HG03571 (cell line): ENCODE measurements around the gene NFASC.

Source experiments
- ATAC-seq: cut with Tn5 transposase; IDR thresholded peaks from one replicate; pipeline ENCODE4 v1.9.1; 2021; ENCODE audit not compliant: unreplicated experiment

Gene NFASC

DNA sequence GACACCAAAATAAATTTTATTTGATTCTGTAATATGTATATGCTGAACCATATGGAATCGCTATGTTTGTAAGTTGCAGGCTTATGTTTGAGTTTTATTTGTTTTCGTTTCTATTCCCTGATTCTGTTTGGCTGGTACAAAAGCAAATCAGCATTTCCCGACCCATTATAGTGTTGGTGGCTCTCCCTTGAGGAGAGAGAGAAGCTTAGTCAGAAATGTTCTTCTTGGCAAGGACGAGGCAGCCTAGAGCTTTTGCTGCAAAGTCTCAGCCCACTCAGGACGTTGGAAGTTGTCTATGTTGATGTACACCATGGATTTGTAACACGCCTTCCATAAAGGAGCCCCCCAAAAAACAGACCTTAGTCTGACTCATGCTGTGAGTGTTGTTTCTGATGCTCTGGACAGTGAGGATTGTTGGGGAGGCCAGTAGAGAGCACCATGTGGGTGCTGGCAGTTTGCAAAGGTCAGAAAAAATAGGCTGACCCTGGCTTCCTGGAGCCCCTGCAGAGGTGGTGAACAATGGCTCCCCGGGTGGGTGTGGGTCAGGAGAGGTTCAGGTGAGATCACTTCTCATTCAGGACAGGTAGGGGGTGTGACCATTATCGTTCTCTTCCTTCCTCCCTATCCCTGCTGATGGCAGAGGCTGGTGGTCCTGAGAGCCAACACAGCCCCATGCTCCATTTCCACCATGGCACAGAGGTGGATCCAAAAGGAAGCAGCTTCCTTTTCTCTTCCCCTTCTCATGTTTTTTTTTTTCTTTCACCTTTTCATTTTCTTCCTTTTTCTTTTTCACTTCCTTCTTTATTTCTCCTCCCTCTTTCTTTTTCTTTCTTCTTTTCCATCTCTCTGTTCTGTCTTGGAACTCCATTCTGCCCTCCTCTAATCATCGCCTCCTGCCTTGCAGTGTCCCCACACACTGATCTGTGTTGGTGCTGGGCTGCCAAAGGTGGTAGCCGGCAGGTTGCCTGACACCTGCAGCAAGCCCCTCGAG, 88.0 kb downstream of the NFASC start:
- ATAC-seq, result no peak

DNA sequence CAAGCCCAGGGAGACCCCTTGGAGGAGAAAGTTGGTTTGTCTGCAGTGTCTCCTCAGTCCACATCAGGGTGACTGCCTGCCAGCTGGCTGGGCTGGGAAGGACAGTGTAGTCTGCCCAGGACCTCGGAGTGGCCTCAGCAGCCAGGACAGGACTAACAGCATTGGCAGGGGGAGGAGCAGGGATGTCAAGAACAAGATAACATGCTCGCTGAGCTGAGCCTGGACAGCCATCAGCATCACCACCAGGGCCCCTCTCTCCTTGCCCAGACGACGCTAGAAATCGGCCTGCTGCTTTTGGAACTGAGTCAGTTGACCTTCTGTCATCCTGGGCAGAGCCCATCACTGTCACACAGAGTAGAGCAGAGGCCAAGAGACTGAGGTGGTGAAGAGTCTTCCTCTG, 88.7 kb downstream of the NFASC start:
- ATAC-seq, result no peak

DNA sequence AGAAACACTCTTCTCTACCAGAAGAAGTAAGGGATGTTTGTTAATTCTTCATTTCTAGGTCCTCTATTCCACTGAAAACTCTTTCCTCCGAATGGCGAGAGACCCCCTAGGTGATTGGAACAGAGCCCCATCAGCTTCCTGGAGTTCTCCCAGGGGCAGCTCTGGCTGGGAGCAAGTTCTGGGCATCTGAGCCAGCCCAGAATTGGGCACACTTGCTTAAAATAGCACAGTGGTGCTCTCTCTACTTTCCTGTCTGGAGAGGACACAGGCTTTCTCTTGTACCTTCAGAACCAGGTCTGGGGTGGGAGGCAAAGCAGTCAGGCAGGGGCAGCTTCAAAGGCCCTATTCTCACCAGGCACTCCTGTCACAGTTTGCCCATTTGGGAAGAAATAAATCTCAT, 89.2 kb downstream of the NFASC start:
- ATAC-seq, result no peak

DNA sequence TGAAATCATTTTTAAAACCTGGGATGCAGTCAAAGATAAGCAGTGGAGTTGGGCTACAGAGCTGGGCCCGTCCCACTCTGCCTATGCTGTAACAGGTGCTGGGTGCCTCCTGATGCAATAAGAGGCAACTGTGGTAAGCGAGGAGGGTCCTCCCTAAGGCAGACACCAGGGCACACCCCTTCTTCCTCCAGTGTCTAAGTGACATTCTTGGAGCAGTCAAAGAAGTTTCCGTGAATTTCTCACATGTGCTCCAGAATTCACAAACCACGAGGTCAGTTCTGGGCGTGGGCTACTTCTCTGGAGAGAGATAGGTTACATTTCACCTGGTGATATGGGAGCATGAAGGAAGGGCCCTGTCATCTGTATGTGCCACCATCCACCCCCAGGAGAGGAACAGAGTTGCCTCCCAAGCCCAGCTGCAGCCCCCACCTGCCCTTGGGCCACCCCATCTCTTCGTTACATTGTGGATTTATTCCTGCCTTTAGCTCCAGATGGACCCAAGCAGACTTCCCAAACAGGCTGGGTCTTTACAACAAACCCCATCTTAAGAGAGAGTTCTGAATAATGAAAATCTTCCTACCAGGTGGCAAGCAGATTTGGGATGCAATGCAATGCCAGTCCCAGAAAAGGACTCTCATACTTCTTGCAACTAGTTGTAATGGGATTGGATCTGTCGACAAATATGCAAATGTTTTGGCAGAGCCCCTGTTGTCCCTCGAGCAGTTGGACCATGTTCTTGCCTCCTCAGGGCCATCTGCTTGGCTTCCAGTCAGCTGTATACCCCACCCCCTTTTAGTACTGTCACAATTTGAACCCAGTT, 89.9 kb downstream of the NFASC start:
- ATAC-seq, result no peak

DNA sequence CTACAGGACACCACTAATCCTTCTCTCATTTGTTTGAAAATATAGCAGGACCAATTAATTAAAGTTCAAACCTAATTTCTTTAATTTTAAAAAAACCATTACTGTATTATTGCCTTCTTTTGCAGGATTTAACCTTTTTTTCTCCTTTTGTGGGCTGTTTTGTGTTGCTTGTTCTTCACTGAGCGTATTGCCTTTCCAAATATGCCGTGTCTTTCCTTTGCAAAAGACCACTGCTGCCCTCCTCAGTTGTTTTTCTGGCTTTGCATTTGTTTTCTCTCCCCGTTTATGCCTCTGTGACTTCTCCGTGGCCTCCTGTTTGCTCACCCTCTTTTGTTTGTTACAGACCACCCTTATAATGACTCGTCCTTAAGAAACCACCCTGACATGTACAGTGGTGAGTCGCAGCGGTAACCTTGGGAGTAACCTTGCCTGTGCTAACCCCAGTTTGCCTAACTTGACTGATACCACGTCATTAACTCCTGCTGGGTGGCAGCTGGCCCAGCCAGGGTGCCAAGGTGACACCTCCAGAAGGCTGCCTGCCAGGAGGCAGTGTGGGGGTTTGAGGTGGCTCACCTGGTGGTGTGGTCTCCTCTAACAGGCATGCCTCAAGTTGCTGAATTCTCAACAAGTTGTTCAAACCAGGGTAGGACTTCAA, 91.2 kb downstream of the NFASC start:
- ATAC-seq, result no peak

DNA sequence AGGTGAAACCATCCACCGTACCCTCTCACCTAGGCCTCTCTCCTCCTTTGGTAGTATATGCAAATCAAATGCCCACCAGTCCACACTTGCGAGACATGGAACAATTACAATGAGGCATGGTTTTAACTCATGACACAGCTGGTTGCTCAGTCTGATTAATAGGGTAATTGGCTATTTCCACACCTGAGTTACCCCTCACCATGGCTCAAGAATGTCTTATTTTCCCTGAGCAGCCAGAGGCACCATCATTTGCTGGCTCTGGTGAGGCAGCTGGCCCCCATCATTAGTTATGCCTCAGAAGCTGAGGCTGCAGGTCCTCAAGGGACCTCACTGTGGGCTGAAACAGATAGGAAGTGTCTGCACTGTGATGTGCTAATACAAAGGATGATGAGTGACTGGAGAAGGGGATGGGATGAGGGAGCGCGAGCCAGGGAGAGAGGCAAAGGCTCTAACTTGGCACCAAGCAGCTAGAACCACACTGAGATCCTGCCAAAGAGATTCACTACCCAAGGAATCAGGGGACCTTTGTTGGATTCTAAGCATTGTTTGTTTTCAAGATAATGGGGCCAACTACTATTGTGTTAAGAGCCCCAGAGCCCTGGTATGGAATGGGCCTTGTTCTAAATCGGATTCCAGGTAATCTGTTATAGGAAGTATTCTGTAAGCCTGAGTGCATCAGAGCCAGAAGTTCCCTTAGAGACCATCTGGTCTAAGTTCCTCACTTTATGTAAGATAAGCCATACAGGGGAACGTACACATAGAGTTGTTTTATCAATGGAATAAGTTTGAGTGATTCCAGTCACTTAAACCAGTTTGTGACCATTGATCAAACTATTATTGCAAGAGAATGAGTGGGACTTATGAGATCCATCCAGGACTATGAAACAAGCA, 92.3 kb downstream of the NFASC start:
- ATAC-seq, result no peak

DNA sequence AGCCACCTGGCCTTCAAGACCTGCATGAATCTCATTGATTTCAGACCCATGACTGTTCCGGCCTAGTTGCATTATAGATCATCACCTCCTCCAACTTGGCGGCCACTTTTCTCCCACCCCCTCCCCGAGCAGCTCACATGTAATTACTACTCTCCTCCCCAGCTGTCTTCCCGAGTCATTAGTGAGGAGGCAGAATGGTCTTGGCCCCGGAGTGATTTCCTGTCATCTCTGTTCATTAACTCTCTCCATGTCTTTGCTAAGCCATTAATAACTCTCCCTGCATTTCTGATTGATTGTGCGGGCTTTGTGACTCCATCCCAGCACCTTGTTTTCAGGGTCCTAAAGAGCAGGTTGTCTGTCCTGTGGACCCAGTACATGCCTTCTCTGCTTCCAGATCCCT, 96.8 kb downstream of the NFASC start:
- no peak for ATAC-seq

DNA sequence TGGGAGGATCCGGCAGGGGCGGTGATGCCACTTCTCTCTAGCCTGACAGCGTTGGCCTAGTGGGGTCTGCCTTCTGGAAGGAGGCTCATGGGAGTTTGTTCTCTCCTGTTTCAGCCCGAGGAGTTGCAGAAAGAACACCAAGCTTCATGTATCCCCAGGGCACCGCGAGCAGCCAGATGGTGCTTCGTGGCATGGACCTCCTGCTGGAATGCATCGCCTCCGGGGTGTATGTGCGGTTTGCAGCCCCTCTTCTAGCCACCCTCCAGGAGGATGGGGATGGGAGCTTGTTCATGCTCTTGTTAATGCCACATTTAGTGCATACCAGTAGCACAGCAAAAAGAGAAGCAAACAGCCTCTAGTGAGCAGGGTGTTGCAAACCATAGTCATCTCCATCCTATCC, 97.5 kb downstream of the NFASC start:
- ATAC-seq, result no peak

DNA sequence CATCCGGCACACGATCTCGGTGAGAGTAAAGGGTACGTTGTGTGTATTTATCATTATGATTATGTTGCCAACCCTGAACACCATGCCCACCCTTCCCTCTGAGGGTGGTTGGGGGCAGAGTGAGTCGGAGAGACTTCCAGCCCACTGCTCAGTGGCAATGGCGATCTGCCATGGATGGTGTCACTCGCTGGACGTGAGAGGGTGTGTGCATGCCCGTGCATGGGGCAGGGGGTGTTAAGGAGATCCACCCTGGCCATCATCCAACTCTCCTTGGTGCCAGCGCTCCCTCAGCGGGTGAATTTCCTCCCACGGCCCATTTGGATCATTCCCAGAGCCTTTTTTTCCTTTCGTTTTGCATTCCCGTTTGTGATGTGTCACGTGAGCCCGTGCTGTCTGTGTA, 98.3 kb downstream of the NFASC start:
- no peak for ATAC-seq

DNA sequence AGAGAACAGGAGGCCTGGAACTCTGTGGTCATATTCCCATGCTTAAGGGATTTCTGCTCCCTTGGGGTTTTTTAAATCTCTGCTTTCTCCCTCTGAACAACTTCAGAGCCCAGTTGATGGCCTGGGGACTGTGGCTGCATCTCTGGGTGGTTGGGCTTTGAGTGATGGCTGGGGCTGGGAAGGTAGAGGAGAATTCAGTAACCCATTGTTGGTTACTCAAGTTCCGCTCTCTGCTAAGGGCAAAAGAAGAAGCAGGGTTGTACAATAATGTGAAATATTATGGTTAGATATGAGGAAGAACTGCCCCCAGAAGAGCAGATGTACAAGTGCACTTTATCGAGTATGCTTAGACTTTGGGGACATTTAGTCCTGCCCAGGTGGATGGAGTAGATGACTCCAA, 100.3 kb downstream of the NFASC start:
- no peak for ATAC-seq

DNA sequence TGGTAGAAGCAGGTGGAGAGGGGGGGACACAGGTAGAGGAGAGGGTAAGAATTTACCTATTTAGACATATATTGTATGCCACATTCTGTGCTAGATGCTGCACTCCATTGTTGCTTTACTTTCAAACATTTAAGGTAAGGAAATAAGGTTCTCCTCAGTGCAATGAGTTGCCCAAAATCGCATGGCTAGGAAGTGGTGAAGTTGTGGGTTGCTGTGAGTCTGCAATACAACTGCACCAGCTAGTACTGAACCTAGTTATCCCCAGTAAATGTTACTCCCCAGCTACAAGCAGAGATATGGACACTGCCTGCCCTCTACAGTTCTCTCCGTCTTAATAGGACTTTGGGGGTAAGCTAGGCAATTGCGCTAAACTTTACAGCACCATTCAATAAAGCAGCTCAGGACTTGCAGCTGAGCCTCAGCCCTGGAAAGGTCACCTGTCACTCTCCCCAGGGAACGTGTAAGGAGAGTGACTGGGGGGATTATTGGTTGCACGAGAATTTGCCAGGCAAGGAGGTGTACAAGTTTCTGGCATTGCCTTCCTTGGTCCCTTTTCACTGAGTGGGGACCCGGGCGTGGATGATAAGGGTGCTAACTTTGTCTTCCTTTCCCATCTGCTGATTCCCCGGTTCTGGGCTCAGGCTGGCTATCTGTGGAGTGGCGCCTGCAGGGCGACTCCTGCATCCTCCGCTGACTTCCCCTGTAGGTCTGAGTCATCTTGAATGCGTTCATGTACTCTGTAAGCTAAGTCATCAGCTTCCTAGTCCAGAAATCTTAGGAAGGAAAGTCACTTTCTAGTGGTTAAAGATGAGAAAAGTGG, 101.1 kb downstream of the NFASC start:
- no peak for ATAC-seq

DNA sequence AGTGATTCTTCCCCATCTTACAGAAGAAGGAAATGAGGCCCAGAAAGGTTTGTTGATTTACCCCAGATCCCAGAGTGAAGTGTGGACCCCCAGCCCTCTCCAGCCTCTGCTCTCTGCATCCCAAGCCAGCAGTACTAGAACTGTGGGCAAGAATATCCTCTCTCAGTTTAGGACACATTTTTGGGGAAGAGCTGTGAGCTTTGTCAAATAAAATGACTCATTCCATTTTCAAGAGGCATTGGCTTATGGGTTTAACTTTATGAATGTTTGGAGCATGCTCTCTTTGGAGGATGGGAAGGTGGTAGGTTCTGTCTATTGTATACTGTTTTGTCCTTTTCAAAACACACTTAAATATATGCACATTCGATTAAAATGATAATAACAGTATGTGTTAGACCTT, 101.8 kb downstream of the NFASC start:
- ATAC-seq, result no peak

DNA sequence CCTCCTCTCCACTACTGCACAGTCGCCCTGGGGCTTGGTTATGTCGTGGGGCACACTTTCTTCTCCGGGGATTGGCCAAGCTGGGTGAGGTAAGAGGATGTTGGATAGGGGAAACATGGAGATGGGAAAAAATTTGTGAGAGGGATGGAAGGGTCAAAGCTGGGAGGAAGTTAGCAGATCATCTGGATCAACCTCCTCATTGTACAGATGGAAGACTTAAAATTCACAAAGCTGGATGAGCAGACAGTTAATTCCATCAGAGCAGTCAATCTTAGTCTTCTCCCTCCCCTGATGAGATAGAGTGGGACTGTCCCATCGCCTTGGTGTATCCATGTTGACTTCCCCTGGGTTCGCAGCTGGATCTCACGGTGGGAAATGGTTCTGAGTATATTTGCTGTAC, 102.8 kb downstream of the NFASC start:
- ATAC-seq, result no peak

DNA sequence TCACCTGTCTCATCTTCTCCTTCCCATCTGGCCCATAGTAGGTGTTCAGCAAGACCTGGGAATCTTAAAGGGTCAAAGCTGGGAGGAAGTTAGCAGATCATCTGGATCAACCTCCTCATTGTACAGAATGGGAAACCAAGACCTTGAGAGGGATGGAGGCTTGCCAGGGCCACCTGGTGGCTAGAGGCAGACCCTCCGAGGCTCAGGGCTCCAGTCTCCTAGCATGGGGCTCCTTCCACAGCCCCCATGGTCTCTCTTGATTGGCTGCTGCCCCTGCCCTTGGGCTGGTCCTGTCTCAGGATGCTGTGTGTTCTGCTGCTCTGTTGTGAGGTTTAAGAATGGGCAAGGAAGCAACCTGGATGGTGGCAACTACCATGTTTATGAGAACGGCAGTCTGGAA, 103.7 kb downstream of the NFASC start:
- no peak for ATAC-seq

DNA sequence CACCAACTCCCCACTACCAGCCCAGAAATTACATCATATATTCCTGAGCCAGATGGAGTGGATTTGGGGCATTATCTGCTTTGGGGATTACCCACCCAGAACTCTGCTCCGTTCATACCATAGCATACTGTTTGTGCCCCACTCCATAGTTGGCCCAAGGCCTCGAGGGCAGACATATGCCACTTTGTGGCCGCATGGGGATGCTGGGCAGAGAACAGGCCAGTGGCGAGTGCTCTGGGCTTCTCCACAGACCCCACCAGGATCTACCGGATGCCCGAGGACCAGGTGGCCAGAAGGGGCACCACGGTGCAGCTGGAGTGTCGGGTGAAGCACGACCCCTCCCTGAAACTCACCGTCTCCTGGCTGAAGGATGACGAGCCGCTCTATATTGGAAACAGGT, 104.4 kb downstream of the NFASC start:
- no peak for ATAC-seq

DNA sequence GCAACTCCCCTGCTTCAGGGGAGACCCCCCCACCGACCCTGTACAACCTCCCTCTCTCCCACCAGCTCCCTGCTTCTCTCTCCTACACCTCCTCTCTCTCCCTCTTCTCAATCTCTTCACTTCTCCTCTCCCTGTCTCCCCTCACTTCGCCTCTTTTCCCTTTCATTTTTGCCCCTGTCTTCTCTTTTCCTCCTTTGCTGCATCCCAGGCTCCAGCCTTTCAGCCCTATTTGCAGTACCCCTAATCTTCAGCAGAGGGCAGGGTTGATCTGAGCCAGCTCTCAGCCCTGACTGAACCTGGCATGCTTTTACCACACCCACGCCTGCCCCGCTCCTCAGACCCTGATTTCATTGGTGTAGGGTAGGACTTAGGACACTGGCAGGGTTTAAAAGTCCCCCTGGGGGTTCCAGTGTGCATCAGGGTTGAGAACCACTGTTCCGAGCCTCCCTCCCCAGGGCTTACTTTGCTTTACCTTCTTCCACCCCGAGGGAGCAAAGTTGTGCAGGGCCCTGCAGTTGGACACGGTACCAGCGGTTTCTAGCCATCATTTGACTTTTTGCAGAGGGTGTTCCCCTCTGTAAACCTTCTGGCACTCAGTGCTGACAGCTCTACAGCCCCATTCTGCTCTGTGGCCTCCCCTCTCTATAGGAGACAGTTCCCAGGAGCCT, 105.0 kb downstream of the NFASC start:
- ATAC-seq, result no peak

DNA sequence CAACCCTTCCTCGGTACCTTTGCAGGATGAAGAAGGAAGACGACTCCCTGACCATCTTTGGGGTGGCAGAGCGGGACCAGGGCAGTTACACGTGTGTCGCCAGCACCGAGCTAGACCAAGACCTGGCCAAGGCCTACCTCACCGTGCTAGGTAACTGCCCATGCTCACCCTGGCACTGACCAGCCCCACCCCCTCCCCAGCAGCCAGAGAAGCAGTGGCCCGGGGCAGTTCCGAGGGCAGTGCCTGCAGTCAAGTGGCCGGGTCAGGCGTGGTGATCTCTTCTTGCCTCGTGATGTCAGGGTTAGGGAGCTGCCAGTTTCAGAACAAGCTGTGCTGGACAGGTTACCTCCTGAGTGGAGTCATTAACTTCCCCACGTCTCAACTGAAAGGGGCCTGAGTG, 106.0 kb downstream of the NFASC start:
- ATAC-seq, result no peak

DNA sequence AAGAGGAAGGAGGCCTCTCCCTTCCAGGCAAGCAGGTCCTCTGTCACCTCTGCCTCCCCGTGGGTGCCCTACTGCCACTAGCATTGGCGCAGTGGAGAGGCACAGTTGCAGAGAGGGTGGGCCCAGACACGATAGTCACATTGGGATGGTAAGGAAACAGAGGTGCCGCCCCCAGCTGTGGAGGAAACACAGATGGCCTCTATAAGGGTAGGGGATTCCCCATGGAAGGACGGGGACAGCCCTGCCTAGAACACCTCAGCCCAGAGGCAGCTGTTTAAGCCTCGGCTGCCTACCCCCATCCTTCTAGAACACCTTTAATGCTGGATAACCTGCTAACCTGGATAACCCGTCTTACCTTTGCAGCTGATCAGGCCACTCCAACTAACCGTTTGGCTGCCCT, 106.7 kb downstream of the NFASC start:
- no peak for ATAC-seq

DNA sequence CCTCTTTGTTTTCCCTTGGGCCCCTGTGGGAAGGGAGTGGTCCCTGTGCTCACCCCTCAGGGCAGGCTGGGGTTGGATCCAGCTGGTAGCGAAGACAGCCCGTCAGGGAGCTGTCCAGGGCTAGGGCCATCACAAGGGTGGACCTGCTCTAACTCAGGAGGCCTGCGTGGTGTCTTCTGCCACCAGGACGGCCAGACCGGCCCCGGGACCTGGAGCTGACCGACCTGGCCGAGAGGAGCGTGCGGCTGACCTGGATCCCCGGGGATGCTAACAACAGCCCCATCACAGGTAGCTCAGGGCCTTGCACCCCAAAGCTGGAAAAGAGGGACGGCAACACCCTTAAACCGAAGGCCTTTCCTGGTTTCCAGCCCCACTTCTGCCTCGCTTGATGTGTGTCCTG, 108.1 kb downstream of the NFASC start:
- no peak for ATAC-seq
